Measurements from ENCODE around the gene MTHFS.

Gene MTHFS

GRCh38 chr15:79815468-79815867 is 81.3 kb downstream of the MTHFS start:
- no peak for DNase-seq (ENCODE audit: low spot score)

GRCh38 chr15:79812541-79812940 is 84.3 kb downstream of the MTHFS start:
- DNase-seq (ENCODE audit: low spot score), result no peak

- no peak for DNase-seq (ENCODE audit: low spot score)
Observed at GRCh38 chr15:79811406-79812405, 85.1 kb downstream of the MTHFS start.

GRCh38 chr15:79804838-79805237 is 92.0 kb downstream of the MTHFS start:
- DNase-seq (ENCODE audit: low spot score), result no peak

GRCh38 chr15:79798311-79798710 is 98.5 kb downstream of the MTHFS start:
- DNase-seq (ENCODE audit: low spot score), result no peak
